CD4-positive, alpha-beta T cell treated with Interleukin-15 for 1 hour (primary cell): ENCODE results near the gene LRP2BP.
"Not testable (repeated sequence)": the region's sequence is repeated elsewhere in the genome, so short reads cannot be mapped to it uniquely, and the experiment has no call there.

ENCODE experiments used
- DNase-seq: peaks from one replicate; pipeline ENCODE4 v3.0.0-alpha.2; 2020

LRP2BP gene

GRCh38 chr4:185358959-185359358 lies 36.8 kb downstream of the LRP2BP start:
- no peak for DNase-seq

GRCh38 chr4:185358514-185358913 lies 37.2 kb downstream of the LRP2BP start:
- no peak for DNase-seq

GRCh38 chr4:185357733-185358440 lies 37.8 kb downstream of the LRP2BP start:
- DNase-seq: no peak

- no peak for DNase-seq
These were observed 38.5 kb downstream of the LRP2BP start for GRCh38 chr4:185357211-185357610.

- no peak for DNase-seq
These were observed 43.0 kb downstream of the LRP2BP start for GRCh38 chr4:185352741-185353140.

- DNase-seq: no peak
These were observed 43.5 kb downstream of the LRP2BP start for GRCh38 chr4:185352202-185352601.

- no peak for DNase-seq
These were observed 44.0 kb downstream of the LRP2BP start for GRCh38 chr4:185351691-185352090.

GRCh38 chr4:185346975-185347601 lies 48.6 kb downstream of the LRP2BP start:
- DNase-seq: no peak

- DNase-seq: no peak
These were observed 50.8 kb downstream of the LRP2BP start for GRCh38 chr4:185344743-185345538.

GRCh38 chr4:185343726-185344581 lies 51.8 kb downstream of the LRP2BP start:
- DNase-seq: no peak

GRCh38 chr4:185341841-185342240 lies 53.9 kb downstream of the LRP2BP start:
- DNase-seq: no peak

GRCh38 chr4:185341377-185341776 lies 54.3 kb downstream of the LRP2BP start:
- DNase-seq: no peak

GRCh38 chr4:185339941-185340340 lies 55.8 kb downstream of the LRP2BP start:
- DNase-seq: no peak

- no peak for DNase-seq
These were observed 60.1 kb downstream of the LRP2BP start for GRCh38 chr4:185335579-185335978.

- no peak for DNase-seq
These were observed 61.4 kb downstream of the LRP2BP start for GRCh38 chr4:185334326-185334725.

GRCh38 chr4:185332575-185333464 lies 62.9 kb downstream of the LRP2BP start:
- DNase-seq: no peak

- DNase-seq: not testable (repeated sequence)
These were observed 65.7 kb downstream of the LRP2BP start for GRCh38 chr4:185329879-185330510.

- DNase-seq: no peak
These were observed 67.1 kb downstream of the LRP2BP start for GRCh38 chr4:185328586-185328985.

GRCh38 chr4:185325721-185326120 lies 70.0 kb downstream of the LRP2BP start:
- DNase-seq: not testable (repeated sequence)

GRCh38 chr4:185324361-185324760 lies 71.4 kb downstream of the LRP2BP start:
- DNase-seq: not testable (repeated sequence)

GRCh38 chr4:185323606-185324005 lies 72.1 kb downstream of the LRP2BP start:
- DNase-seq: no peak
